ENCODE measurements around the gene IFIH1.

IFIH1 gene

DNA sequence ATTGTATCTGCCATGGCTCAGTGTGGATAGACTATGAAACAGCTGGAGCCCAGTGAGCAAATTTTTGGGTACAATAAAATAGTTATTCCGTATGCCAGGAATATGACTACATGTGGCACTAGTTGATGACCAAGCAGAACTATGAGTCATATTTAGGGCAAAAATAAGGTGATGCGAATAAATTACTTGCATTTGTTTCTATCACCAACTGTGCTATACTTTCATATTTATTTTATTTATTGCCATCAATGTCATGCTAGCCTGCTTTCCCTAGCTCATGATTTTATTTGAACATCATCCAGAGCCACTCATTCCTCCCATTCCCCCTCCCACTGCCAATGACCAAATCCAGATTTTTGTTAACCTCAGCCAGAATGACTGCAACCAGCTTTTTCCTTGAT, 61.9 kb downstream of the IFIH1 start:
- no peak for DNase-seq

DNA sequence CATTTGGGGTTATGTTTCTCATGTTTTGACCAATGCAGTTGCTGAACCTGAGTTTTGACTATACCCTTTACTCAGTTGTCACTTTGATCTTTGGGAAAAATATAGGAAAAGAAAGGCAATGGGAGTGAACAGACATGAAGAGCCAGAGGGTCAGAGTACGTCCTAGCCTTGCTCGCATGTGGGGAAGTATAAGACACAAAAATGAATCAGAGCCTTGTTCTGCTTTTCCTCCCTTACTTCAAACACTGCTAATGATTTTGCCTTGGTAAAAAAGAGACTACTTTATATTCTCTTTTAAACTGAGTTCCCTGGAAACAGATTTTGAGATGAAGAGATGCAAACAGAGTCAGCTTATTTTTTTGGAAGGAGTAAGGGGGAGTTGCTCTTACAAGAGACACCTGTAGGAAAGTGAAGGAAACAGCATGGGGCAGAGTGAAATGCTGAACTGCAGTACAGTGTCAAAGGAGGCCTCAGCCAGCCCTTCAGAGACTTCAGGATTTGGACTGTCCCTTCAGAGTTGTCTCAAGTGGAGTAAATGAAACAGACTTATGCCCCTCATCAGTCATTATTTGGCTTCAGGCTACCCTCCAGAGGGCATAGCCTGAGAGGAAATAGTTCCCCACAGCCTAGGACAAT, 64.1 kb downstream of the IFIH1 start:
- no peak for DNase-seq

DNA sequence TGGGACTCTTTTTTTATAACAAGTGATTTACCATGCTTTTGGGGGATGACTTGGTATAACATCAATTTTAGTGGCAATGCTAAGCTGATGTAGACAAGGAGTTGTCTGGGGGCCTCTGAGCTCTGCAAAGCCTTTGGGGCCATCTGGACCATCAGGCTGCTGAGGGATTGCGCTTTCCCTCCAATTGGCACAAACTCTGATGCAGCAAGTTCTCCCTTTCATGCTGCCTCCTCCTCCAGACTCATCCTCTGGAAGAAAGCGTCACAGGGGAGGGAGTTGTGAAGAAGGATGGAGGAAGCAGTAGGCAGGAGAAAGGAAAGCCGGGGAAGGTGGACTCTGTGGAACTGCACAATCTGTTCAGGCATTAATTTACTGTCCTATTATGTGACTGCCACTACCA, 65.0 kb downstream of the IFIH1 start:
- DNase-seq: no peak

DNA sequence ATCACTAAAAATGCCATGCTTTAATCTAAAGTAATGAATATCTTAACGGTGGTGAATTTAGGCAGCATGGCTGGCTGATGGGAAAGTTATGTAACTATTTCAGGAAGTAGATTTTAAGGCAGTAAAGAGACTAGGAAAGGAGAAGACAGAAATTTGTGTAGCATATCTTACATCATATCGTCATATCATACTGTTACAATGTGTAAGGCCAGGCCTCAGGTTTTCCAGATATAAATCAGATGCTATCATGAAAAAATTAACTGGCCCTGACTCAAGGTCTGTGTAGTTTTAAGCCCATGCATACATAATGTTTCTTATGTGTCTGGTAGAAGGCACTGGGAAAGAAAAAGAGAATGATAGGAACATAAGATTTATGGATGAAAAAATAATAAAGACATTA, 66.3 kb downstream of the IFIH1 start:
- no peak for DNase-seq

DNA sequence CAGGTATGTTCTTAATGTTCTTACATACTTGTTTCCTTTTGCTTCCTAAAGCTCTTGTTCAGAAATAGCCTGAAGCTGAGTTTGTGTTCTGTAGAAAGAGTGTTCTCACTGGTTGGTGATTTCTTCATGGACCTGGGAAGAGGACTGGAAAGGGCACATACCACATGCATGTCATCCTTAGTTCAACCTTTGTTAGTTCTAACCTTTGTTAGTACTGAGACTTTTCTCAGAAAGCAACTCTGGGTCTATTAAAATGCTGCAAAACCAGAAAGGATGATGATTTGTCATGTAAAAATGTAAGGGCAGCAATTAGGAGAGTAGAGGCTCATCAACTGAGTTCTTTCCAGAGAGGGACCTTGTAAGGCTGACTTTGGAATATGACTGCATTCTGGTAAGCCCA, 72.7 kb downstream of the IFIH1 start:
- DNase-seq: no peak

DNA sequence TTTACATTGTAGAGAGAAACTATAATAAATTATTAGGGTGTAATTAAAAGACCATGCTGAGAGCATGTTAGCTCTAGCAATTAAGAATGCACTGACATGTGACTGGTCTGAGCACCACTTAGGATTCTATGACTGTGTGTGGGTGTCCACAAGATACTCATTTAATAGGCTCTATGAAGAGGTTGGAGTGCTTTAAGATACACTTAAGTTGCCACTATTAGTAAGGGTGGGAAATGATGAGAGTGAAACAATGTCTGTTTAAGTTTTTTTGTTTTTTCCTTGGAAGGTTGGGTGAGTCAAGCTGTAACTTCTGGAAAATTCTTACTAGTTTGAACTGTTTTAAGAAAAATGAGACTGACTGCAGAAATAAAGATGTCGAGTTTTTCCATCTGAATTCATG, 73.4 kb downstream of the IFIH1 start:
- no peak for DNase-seq

DNA sequence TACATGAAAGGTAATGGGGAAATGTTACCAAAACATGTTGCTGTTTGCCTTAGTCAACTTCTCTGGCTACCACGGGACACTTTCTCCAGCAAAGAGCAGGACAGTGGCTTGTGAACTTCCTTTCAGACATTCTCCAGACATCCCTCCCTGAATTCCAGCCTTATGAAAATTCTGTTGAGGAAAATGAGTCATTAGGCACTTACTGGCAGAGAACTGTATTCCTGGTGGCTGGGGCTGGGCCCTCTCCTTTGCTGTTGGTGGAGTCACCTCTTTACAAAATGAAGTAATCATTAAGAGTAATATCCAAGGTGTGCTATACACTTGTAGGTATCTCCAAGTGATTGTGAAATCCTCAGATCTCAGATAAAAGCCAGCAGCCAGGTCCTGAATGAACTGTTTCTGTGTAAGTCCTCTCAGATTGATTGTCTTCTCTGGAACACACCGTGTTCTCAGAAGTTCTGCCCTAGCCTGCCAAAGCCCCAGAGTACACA, 73.9 kb downstream of the IFIH1 start:
- DNase-seq: no peak

DNA sequence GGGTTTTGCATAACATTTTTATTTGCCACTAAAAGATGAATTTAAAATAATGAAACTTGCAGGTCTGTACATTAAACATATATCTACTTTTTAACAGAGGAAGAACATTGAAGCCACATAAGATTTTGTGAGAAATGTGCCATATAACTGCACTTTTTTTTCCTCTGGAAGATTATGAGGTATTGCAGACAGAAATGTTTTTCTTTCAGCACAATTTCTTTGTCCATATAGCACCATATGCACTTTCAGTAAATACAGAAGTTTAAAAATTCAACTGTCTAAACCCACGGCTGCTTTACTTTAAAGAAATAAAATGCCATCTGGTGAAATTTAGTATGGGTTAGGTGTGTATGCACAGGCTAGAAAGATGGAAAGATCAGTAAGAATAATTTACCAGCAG, 74.8 kb downstream of the IFIH1 start:
- DNase-seq: no peak

DNA sequence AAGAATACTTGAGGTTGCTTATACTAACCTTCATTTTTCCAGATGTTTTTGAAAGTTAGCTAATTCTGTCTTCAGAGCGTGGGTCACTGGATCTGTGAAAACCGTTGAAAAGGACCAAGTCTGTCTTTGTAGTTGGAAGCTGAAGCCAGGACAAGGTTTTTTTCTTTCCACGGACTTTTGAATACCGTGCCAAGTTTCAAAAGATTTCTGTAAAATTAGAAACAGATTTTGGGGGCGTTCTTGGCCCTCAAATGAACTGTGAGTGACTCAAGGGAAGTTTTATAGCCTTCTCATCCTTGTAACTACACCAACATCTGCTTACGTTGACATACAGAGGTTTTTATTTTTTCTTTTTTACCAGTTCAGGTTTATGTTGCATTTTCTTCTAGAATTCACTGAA, 75.2 kb downstream of the IFIH1 start, which contains the start of gene FAP:
FAP (minus strand) TSS at position 152 of the 400 bp plus-strand sequence; CDS start at position 34, 118 bp downstream.
- no peak for DNase-seq

DNA sequence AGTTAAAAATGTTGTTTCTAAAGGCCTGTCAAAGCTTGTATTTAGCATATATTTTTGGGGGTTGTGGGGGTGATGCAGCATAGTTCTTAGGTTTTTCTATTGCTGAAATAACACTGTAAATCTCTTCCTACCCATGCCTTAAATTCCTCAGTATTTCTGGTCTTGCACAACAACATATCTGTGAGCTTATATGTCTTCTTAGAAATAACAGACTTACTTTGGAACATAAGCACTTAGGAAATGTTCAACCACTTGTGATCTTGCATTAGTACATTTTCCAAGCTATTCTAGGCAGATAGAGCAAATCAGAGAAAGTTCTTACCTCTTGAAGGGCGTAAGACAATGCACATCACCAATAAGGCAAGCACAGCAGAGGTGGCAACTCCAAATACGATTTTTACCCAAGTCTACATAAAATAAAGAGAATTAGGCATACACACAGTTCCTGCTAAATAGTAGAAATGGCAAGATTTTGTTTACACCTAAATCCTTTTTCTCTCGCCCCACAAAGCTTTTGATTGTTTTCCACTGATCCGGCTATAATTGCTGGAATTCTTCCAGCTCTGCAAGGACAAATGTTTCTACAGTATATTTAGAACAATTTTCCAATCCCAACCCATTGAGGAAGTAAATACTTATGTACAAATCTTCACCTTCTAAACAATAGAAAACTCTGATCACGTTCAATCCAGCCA, 75.8 kb downstream of the IFIH1 start:
- no peak for DNase-seq

DNA sequence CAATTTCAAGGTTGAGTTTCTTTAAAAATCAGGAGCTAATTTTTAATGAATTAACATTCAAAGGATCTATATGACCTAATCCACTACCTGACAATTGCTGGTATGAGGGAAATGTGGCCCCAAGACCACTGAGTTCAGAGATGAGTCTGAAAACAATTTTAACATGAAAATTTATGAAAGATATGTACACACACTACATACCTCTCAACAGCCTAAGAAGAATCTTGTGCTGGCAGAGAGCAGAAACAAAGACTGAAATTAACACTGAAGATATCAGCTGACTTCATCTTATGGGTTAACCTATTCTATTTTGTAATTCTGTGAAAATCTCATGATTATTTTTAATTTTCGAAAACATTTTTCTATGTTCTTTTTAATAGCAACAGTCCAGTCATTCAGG, 76.9 kb downstream of the IFIH1 start:
- DNase-seq: no peak

DNA sequence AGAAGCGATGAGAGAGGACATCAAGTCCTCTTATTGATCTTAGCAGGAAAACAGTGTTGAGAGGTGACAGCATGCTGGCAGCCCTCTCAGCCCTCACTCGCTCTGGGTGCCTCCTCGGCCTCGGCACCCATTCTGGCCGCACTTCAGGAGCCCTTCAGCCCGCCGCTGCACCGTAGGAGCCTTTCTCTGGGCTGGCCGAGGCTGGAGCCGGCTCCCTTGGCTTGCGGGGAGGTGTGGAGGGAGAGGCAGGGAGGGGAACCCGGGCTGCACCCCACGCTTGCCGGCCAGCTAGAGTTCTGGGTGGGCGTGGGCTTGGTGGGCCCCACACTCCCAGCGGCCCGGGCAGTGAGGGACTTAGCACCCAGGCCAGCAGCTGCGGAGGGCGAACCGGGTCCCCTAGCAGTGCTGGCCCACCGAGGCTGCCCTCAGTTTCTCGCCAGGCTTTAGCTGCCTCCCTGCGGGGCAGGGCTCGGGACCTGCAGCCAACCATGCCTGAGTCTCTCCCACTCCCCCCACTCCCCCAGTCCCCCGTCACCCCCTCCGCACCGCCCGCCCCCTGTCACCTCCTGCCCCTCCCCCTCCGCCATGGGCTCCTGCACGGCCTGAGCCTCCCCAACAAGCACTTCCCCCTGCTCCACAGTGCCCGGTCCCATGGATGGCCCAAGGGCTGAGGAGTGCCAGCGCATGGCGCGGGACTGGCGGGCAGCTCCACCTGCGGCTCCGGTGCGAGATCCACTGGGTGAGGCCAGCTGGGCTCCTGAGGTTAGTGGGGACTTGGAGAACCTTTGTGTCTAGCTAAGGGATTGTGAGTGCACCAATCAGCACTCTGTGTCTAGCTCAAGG, 83.6 kb downstream of the IFIH1 start:
- no peak for DNase-seq

DNA sequence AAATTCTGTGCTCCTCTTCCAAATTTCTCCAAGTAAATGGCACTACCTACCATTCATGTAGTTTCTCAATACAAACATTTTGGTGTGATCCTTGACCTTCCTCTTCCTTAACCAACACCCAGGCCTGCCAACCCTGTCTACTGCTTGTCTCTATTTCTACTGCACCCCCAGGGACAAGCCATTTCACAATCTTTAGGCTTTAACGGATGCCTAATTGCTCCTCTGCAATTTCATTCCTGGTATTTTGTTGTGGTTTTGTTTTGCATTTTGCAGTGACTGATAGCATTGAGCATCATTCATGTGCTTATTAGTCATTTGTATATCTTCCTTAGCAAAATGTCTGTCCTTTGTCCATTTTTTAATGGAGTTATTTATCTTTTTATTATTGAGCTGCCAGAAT, 85.3 kb downstream of the IFIH1 start:
- DNase-seq: no peak

DNA sequence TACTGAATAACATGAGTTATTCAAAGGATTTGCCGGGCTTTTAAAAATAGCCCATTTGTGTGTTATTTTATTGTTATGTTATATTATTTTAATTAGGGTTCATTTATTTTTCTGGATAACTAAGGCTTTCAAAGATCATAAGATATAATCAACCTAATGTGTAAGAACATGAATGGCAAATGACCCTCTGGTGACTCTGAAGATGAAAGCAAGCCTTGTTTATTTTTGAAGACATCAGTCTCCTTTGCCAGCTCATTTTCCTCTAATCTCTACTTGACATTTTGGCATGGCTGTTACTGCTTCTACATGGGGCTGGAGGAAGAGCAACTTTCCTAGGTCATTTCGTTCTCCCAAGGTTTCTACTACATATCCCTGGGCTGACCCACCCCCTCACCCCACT, 85.8 kb downstream of the IFIH1 start:
- no peak for DNase-seq

DNA sequence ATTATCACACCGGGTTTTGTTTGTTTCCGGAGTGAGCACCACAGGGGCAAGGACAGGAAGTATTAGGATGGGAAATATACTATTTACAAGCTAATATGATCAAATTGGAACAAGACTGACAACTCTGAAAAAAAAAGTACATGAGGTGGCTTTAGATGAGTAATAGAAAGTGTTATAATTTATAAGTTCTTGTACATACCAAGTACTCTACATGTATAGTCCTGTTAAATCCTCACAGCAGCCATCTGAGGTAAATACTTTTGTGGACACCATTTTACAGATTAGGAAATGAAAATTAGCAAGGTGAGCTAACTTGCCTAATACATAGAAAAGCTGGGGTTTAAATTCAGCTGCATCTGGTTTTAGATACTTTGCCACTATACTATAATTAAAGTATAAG, 86.5 kb downstream of the IFIH1 start:
- no peak for DNase-seq

DNA sequence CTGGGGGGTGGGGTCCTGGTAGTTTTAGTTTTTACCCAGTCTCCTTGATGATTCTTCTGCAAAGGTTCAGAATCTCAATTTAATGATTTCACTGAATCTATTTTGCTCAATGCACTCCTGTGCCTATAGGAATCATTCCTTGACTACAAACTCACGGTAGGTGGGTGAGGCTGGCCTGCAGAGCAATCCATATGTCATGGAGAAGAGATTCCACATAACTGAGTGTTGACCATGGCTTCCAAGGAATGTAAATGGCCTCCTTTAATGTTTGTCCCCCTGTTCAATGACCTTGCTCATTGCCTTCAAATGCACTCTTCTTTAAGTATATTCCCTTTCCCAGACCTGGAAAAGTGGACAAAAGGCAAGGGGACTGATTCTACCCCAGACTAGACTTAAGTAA, 87.7 kb downstream of the IFIH1 start:
- DNase-seq: no peak

DNA sequence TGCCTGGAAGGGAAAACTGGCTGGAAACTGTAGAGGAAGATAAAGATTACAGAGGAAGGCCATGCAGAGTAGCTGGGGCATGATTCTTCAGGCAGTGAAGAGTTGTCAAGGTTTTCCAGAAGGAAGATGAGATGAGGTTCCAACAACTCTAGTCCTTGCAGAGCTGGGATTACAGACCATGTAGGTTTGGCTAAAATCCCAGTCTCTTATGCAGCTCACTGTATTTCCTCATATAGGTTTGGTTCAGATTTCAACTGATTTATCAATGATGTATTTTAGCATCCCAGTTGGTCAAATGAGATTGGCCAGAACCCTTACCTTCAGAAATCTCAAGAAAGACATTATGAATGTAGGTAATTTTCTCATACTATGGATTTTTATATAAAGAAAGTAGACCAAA, 91.6 kb downstream of the IFIH1 start:
- DNase-seq: no peak

DNA sequence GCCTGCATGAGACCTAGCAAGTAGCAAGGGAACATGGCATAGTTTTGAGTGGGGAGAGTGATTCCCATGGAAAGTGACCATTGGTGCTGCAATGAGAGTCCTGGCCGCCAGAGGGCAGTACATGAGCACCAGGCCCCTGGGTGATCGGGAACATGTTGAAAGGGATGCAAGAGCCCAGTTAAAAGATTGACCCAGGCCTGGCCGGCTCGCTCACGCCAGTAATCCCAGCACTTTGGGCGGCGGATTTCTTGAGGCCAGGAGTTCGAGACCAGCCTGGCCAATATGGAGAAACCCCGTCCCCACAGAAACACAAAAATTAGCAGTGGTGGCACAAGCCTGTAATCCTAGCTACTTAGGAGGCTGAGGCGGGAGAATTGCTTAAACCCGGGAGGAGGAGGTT, 97.4 kb downstream of the IFIH1 start:
- no peak for DNase-seq

DNA sequence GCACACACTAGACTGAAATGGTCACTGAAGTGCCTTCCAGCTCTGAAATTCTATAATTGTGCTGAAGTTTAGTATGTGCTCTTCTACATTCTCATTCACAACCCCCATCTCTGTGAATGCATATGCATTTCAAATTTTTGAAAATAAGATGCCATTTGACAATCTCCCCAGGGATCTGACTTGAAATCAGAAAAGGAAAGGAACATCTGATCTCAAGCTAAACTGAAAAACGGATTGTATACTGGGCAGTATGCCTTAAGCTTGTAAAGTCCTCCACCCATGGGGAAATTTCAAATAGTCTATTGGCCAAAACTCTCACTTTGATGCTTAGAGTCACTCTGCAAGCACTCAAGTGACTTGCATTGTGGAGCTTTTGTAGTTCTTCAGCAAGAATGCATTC, 98.1 kb downstream of the IFIH1 start:
- DNase-seq: no peak

DNA sequence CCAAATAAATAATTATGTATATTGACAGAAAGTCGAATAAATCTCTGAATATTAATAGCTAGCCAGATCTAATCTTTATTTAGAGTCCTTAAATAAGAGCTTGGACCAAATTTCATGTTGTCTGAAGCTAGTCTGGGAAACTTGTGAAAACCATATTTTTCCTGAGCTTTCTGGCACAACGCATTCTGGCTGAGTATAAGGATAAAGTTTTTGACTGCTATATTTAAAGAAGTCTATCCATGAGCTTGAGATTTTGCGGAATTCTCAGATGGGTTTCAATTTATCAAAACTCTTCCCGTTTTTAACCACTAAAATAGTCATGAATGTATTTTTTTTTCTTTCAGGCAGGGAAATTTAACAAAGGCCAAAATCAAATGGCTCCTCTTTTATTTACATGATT, 99.1 kb downstream of the IFIH1 start:
- DNase-seq: no peak

DNA sequence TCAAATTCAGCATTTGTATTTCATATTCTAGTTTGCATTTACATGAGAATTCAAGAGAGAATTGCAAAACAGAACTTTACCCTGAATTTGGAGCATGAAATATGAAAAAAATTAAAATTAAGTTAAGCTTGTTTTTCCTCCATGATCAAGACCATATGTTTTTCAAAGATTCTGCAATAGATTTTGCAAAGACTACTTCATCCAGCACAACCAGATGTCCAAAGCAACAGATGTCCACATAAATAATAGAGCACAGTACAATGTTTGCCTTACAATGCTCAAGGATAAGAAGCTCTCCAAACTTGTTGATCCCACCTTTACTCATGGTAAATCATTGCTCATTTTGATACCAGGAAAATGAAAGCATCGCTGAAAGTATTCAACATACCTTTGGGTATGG, 100.9 kb downstream of the IFIH1 start:
- no peak for DNase-seq

Data from DMS153 (cell line).